Measurements from ENCODE around the gene ARL10. TPM values are rescaled to one million over a fixed set of nuclear protein-coding genes. Genes with fewer than 3 reads are reported as not detected.

Gene ARL10
- total RNA-seq, 1 experiment from 2014 or later = 9.6 TPM

- Histone ChIP-seq H4K20me1 (ENCODE audit: control insufficient read depth, insufficient read depth, insufficient read length) (no peaks in the 10 kb centered on the region), H3K79me2 (ENCODE audit: insufficient read depth, low read length) (peaks cover 8% of the 10 kb centered on the region; the same call in 1 of the 2 replicates), H4K8ac (replicated peaks; ENCODE audit: insufficient read length, low read depth, low read length) (no peak overlapping the region), H3K4me2 (ENCODE audit: insufficient read depth, insufficient read length, low read length) (no peak overlapping the region), H3K79me1 (ENCODE audit: insufficient read depth, low read depth, low read length, poor library complexity, severe bottlenecking) (no peaks in the 10 kb centered on the region), H3K4ac (ENCODE audit: low read depth, low read length) (no peak overlapping the region), H2AK5ac (ENCODE audit: insufficient read length, low read length) (no peak overlapping the region), H2BK120ac (ENCODE audit: low read depth, low read length, poor library complexity, severe bottlenecking) (no peak overlapping the region), H3K18ac (ENCODE audit: insufficient read length, low read depth, low read length) (no peak overlapping the region), H3K9me3 (ENCODE audit: control insufficient read depth, low read depth, low read length) (no peaks in the 10 kb centered on the region), H3K27ac (ENCODE audit: insufficient read length, low read depth, low read length) (no peak overlapping the region), H3K4me1 (ENCODE audit: insufficient read depth, low read length) (no peaks in the 10 kb centered on the region), H2BK12ac (ENCODE audit: insufficient read length, low read depth, low read length) (no peak overlapping the region), H3T11ph (ENCODE audit: low read length) (no peak overlapping the region), H4K91ac (ENCODE audit: insufficient read length, low read depth, low read length) (no peak overlapping the region), H3K9ac (ENCODE audit: extremely low read depth, insufficient read length, low read length) (no peak overlapping the region), H3K27me3 (ENCODE audit: insufficient read depth, low read length) (no peaks in the 10 kb centered on the region), H3K23ac (ENCODE audit: insufficient read length, low read depth, low read length) (no peak overlapping the region), H2BK15ac (ENCODE audit: low read depth, low read length) (no peak overlapping the region), H2BK20ac (ENCODE audit: low read depth, low read length, poor library complexity, severe bottlenecking) (no peak overlapping the region), H3K56ac (ENCODE audit: insufficient read length, low read depth, low read length) (no peak overlapping the region), H4K5ac (ENCODE audit: insufficient read length, low read depth, low read length) (no peak overlapping the region), H3K14ac (ENCODE audit: insufficient read depth, low read length) (no peak overlapping the region), H2BK5ac (ENCODE audit: insufficient read length, low read length) (no peak overlapping the region), H2AFZ (ENCODE audit: low read length) (no peak overlapping the region), H3K23me2 (ENCODE audit: insufficient read length, low read depth, low read length, poor library complexity, severe bottlenecking) (peaks cover 7% of the 10 kb centered on the region)
- Mint-ChIP-seq H3K9me3 (peaks cover 0 to 3% of the 10 kb centered on the region in 2 experiments; a peak in 1 of 5 replicates), H3K27me3 (ENCODE audit: low read depth) (no peaks in the 10 kb centered on the region), H3K4me3 (no peak overlapping the region), H3K36me3 (ENCODE audit: insufficient read depth in 1 of 3, low read depth in 3 of 3) (peaks cover 35 to 75% (median 43%) of the 10 kb centered on the region in 3 experiments), H3K4me1 (peaks cover 12% of the 10 kb centered on the region in 2 experiments), H3K27ac (no peak overlapping the region)
- DNase-seq = no peak
- no CpG with 5 or more reads among the region's 12 CpGs for WGBS (ENCODE audit: extremely low coverage, insufficient read length, low lambda C conversion rate)
- TF ChIP-seq CTCF (conservative IDR thresholded peaks at IDR 0.05) = no peak
Measured at GRCh38 chr5:176384991-176385390, 19.7 kb downstream of the ARL10 start.

Measured in H9 (cell line).